Body of pancreas (tissue), 4 donors: ENCODE results near the gene TMEM135.

ENCODE experiments used
- CTCF ChIP-seq, 7 experiments: fragments of 450-650 bp in 4 of 7; fragments of 200-600 bp in 3 of 7; sonication (generic) in 3 of 7; IDR thresholded peaks; one replicate each; pipeline ENCODE4 v1.5.1; 2016 to 2019; ENCODE audit warnings: antibody characterized with exemption in 7 of 7
- POLR2A ChIP-seq, 3 donors: fragments of 450-650 bp; IDR thresholded peaks; one replicate each; pipeline ENCODE4 v1.6.1; 2016; ENCODE audit warnings: antibody characterized with exemption in 3 of 3, mild to moderate bottlenecking in 2 of 3

DNA sequence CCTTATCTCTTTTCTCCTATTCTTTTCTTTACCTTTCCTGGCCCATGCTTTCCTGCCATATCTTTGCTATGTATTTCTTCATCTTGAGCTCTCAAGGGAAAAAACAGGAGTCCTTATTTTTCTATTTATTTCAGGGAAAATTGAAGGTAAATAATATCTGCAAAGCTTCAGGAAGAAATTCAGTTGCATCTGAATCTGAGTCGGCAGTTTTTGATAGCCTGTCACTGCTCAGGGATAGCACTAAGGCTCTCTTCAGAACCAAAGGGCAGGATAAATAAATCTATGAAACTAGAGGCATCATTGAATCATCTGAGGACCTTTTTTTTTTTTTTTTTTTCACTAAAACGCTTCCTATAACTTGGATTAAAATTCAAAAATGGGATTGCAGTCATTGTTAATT is 288.9 kb downstream of the TMEM135 start:
- TF ChIP-seq POLR2A (IDR thresholded peaks at IDR 0.05), result no peak
- TF ChIP-seq CTCF (IDR thresholded peaks at IDR 0.05), result no peak
